Gastroesophageal sphincter (tissue), 3 donors: ENCODE measurements around the gene BMPR2.

ENCODE experiments used
- EP300 ChIP-seq: sonication (generic); formaldehyde crosslinking; IDR thresholded peaks from one replicate; pipeline ENCODE4 v1.6.1; 2017; ENCODE audit warnings: antibody characterized with exemption, mild to moderate bottlenecking
- POLR2A ChIP-seq, 2 donors: fragments of 450-650 bp; IDR thresholded peaks; one replicate each; pipeline ENCODE4 v1.6.1; 2017; ENCODE audit warnings: antibody characterized with exemption in 2 of 2, mild to moderate bottlenecking in 2 of 2, moderate library complexity in 1 of 2
- TF ChIP-seq, protein P1 (sequence below), 4 experiments: fragments of 200-600 bp in 2 of 4; fragments of 450-650 bp in 2 of 4; sonication (generic) in 1 of 4; IDR thresholded peaks; one replicate each; pipeline ENCODE4 v1.5.1; 2017 to 2019; ENCODE audit warnings: antibody characterized with exemption in 4 of 4, mild to moderate bottlenecking in 2 of 4, moderate library complexity in 2 of 4

DNA sequence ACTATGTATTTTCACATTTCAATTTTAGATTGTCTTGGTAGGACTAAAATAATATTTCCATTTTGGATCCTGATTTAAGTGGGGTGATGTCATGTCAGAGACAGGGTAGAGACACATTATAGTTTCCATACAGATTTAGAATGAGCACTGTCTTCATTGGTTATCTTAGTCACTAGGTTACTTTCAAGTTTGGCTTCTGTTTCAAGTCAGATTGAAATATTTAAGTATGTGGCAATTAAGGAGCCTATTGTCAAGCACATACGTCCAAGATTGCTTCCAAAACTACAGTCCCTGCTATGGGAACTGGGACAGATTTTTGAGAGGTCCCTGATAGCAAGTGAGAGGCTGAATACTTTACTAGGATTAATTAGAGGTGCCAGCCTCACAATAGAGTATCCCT is 169.4 kb downstream of the BMPR2 start:
- TF ChIP-seq, protein P1, sequence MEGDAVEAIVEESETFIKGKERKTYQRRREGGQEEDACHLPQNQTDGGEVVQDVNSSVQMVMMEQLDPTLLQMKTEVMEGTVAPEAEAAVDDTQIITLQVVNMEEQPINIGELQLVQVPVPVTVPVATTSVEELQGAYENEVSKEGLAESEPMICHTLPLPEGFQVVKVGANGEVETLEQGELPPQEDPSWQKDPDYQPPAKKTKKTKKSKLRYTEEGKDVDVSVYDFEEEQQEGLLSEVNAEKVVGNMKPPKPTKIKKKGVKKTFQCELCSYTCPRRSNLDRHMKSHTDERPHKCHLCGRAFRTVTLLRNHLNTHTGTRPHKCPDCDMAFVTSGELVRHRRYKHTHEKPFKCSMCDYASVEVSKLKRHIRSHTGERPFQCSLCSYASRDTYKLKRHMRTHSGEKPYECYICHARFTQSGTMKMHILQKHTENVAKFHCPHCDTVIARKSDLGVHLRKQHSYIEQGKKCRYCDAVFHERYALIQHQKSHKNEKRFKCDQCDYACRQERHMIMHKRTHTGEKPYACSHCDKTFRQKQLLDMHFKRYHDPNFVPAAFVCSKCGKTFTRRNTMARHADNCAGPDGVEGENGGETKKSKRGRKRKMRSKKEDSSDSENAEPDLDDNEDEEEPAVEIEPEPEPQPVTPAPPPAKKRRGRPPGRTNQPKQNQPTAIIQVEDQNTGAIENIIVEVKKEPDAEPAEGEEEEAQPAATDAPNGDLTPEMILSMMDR (IDR thresholded peaks at IDR 0.05), result no peak
- no peak for TF ChIP-seq EP300
- TF ChIP-seq POLR2A (IDR thresholded peaks at IDR 0.05), result no peak
